HG02610 (cell line): ENCODE measurements around the gene CDK15.

Experiments used
- ATAC-seq: cut with Tn5 transposase; IDR thresholded peaks from one replicate; pipeline ENCODE4 v1.9.1; 2021; ENCODE audit warnings: mild to moderate bottlenecking, moderate library complexity; ENCODE audit not compliant: unreplicated experiment

CDK15 gene

GRCh38 chr2:201860636-201861066, 54.3 kb downstream of the CDK15 start:
- no peak for ATAC-seq

DNA sequence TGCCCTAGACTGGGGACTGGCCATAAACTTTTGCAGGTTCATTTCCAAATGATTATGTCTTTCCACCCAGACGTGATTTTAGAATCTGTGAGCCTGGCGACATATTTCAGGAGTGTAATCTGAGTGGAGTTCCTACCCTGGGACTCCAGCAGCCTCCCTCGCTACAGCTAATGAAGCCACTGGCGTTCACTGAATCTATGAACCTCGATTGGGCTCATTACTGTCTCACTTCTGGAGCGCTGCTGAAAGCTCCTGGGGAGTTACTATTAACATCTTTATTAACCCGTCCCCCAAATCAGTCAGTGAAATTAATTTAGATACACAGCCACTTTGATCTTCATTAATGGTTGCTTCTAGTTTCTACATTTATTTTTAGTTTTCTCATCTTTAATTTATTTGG, 56.5 kb downstream of the CDK15 start:
- ATAC-seq: no peak

DNA sequence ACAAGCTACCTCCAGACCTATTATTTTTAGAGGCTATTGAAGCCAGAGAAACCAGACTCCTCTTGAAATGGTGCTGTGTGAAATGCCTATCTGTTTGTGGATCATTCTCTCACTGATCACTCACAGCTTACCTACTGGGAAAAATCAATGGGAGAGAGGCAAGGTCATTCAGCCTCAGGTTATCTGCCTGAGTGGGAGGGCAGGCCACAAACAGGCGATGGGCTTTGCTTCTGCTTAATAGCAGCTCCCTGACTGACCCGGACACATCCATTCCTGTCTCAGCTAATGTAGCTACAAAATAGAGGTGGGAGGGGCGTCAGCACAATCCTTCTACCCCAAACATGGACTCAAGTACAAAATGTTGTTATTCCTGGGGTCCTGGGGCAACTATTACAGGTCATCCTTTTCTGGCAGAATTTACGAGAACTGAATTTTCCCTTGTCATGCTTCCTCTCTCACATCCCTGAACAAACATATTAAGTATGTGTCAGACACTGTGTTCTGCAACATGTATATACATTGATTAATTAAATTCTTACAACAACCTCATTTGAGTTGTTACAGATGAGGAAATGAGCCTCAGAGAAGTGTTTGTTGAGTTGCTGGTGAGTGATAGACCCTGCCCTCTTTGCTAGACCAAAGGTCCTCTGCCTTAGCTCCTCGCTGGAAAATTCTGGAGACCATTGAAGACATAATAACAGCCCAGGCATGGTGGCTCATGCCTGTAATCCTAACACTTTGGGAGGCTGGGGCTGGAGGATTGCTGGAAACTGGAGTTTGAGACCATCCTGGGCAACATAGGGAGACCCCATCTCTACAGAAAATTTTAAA, 60.5 kb downstream of the CDK15 start:
- ATAC-seq: no peak

DNA sequence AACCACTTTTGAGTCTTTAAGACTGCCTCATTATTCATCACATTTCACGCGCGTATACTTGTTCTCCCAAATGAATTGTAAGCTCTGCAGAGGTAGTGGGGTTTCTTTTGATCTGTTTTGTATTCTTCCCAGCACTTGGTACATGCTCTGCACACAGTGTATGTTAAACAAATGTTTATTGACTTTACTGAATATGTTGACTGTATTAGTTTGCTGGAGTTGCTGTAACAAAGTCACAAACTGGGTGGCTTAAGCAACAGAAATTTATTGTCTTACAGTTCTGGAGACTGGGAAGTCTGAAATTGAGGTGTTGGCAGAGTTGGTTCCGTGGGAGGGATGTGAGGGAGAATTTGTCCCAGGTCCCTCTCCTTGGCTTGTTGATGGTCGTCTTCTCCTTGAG, 65.1 kb downstream of the CDK15 start:
- no peak for ATAC-seq

DNA sequence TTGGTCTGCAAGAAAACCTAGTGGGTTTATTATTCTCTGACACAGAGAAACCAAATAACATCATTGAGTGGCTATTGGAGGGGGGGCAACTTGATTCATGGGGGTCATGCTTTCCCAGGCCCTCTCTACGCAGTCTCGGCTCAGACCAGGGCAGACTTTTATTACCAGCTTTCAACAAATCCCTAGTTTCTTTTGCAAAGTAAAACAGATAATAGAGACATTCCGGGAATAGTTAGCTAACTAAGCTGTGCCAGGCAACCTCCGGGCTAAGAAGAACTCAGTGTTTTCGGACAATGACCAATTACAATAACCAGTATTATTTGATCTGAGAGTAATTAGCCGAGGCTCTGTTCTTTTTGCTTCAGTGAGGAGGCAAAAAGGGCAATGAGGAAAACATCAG, 66.3 kb downstream of the CDK15 start:
- no peak for ATAC-seq

GRCh38 chr2:201879996-201880395, 73.7 kb downstream of the CDK15 start:
- ATAC-seq: no peak

- ATAC-seq: no peak
These were observed 74.2 kb downstream of the CDK15 start for GRCh38 chr2:201880579-201880978.

- no peak for ATAC-seq
These were observed 74.8 kb downstream of the CDK15 start for GRCh38 chr2:201880993-201881611.

DNA sequence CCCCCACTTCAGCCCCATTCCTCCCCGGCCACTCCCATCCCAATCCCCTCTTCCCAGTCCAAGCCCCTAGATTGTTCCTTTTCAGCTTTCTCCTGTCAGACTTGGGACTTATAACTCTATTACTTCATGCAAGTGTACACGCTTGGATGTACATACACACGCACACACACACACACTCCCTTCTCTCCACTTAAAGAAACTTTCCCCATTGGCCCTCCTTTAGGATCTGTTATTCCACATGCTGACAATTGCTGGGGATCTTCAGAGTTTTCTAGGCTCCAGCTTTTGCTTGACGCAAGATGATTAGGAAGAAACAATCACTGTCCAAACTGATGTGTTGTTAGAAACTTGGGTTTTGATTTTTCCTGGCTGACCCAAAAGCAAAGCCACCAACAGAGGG, 75.4 kb downstream of the CDK15 start:
- no peak for ATAC-seq

DNA sequence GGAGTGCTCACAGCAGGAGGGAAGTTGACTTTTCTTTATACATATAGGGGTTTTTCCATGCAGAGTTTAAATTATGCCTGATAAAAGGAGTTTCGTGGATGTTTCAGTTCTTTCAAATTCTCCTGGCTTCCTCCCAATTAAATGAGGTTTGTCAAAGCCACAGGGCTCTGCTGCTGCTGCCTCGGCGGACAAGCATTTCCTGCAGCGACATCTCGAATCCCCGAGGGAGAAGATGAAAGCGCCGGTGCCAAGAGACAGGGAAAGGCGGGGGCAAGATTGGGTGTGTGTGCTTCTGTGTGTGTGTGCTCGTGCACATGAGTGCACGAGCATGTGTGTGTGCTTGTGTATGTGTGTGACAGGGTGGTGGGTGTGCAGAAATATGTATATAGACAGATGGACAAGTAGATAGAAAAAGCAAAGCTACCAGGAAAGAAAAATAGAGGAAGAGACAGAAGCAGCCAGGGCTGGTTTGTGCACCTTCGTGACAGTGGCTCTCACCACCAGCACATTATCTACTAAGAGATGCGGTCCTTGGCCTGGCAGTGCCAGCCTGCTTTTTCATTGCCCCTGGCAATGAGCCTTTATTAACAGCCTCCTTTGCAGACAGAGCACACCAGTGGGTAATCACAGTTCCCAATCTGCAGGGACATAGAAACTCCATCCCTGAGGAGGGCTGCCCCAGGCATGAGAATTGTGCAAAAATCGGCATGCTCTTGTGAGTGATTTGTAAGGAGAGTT, 76.2 kb downstream of the CDK15 start:
- ATAC-seq: no peak

DNA sequence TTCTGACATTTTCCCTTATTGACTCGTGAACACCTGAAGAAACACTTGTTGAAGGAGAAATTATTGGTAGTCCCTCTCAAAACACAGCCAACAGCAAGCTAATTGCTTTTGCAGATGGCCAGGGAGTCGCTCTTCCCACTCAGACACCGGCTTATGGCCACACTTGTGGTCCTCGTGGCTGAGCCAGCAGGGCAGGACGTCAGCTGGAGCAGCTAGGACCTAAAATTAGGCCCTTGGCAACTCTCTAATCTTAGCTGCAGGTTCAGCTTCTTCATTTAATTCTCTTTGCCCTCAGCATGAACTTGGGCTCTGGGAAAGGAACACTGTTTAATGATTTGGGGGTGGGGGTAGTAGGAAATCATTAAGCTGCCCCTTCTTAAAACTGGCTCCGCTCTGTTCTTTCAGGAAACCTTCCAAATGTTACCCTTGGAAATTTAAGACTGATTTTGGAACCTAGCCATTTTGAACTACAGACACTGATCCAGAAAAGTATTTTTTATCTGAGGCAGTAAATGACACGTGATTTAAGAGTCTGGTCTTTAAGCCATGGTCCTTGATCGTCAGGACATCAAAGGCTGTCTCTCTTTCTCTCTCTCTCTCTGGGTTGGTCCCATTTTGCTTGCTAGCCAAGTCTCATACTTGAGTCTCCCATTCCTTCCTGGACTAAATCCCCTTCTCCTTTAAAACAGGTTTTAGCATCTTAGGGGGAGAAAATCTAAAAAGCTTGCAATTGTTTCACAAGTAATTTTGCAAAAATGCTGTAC, 77.5 kb downstream of the CDK15 start:
- ATAC-seq: no peak

- no peak for ATAC-seq
These were observed 80.2 kb downstream of the CDK15 start for GRCh38 chr2:201886504-201886903.

GRCh38 chr2:201887773-201888425, 81.6 kb downstream of the CDK15 start:
- no peak for ATAC-seq

DNA sequence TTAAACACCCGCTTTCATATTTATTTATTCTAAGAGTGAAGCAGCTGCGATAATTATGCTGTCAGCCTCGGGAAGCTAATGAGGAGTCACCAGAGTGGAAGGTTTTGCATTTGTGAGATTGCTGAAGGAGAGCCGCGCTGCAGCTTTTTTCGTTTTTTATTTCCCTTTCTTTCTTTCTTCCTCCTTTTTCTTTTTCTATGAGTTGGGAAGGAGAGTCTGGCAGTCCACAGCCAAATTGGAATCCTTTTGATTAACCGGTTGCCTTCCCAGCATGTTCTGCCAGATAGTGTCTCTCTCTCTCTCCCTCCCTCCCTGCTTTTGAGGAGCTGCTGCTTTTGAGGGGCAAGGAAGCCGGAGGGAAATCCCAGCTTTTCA, 82.1 kb downstream of the CDK15 start:
- ATAC-seq: no peak

DNA sequence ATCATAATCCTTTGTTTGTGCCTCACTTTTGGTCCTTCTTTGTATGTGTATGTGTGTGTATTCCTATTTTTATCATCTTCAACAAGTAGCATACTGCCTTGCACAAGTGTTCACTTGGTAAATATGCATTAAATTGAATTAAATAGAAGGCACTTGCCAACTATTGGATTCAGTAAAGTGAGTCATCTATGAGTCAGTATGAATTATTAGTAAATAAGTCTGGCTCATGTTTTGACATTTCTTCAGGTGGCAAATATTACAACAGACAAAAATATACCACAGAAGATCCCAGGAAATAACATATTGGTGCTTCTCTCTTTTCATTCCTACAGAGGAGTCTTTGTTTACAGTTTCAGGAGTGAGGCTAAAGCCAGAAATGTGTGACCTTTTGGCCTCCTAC, 84.1 kb downstream of the CDK15 start:
- ATAC-seq: no peak

DNA sequence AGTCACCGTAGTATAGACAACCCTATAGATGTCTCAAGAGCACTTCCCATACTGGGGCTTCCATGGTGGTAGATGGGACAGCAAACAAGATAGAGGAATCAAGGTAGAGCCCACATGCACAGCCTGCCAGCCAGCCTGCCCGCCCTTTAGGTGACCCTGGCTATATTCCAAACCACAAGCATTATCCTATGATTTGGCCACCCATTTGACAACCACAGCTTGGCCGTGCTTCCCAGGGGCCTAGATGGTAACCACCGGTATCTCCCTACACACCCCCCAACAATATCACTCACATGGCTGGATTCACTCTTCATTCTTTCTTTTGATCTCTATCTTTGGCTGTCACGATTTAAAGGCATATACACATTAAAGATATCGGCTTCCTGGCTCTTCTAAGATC, 85.3 kb downstream of the CDK15 start:
- ATAC-seq: no peak

- no peak for ATAC-seq
These were observed 86.2 kb downstream of the CDK15 start for GRCh38 chr2:201892516-201892915.

DNA sequence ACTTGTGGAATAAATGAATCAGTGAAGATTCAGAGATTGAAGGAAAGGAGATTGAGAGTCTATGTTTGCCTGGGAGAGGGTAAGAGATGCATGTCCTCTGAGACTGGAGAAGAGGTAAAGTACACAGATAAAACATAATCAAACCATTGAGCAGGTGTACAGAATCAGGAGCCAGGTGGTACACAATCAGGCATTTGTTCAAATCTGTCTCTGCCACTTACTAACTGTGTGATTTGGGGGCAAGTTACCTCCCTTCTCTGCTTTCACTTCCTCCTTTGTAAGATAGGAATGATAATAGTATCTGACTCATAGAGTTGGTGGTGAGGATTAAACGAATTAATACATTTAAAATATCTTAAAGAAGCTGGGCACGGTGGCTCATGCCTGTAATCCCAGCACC, 94.0 kb downstream of the CDK15 start:
- peak; percentile 43 for ATAC-seq

GRCh38 chr2:201901786-201902185, 95.4 kb downstream of the CDK15 start:
- ATAC-seq: no peak

DNA sequence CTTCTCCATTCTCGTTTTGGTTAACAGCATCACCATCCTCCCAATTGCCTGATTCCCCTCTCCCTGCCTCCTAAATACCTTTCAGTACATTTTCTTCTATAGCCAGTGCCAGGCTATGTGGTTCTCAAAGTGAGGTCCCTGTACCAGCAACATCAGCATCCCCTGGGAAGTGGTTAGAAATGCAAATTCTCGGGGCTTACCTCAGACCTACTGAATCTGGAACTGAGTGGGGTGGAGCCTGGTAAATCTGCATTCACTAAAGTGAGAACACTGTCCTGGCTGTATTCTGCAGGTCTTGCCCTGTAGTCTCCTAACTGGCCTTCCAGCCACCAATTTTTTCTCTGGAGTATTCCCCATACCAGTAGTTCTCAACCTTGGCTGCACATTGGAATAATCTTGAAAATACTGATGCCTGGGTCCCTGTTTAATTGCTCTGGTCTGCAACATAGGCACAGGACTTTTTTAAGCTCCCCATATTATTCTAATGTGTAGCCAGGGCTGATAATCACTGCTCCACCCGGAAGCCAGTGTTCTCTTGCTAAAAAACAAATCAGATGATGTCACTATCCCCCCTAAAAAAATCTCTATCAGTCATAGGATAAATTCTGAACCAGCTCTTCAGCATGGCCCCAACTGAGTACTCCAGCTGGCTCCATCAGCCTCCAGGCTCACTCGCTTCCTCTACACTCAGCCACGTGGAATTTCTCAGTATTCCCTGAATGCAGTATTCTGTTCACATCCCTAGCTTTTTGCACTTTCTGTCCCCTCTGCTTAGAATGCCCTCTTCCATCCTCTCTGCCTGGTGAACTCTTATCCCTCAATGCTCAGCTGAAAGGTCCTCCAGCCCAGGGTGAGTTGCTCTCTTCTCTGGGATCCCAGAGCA, 98.4 kb downstream of the CDK15 start:
- ATAC-seq: peak; percentile 97
